ENCODE measurements around the gene SLC2A8. TPM values are rescaled to one million over a fixed set of nuclear protein-coding genes. Genes with fewer than 3 reads are reported as not detected.

Gene SLC2A8
- total RNA-seq, 1 experiment from 2014 or later = 16.8 TPM

GRCh38 chr9:127356906-127357305 lies 40.1 kb upstream of the SLC2A8 start:
- Histone ChIP-seq H3K9me3 (ENCODE audit: control insufficient read depth in 1 of 2, insufficient read depth in 1 of 2, low read depth in 1 of 2, low read length in 2 of 2) (no peaks in the 10 kb centered on the region), H3K9ac (ENCODE audit: low read length) (no peak overlapping the region), H3K27ac (ENCODE audit: low read depth, low read length) (no peak overlapping the region), H3K27me3 (ENCODE audit: insufficient read depth, low read length) (no peaks in the 10 kb centered on the region), H3K4me1 (ENCODE audit: control insufficient read depth in 1 of 2, insufficient read depth in 2 of 2, low read length in 2 of 2) (no peaks in the 10 kb centered on the region), H2AFZ (ENCODE audit: low read depth, low read length, poor library complexity, severe bottlenecking) (no peak overlapping the region), H3K4me3 (replicated peaks in 1 of 2; ENCODE audit: low read depth in 1 of 2, low read length in 2 of 2) (no peak overlapping the region), H3K36me3 (ENCODE audit: control insufficient read depth in 1 of 2, insufficient read depth in 2 of 2, low read length in 2 of 2) (no peaks in the 10 kb centered on the region), H4K20me1 (ENCODE audit: insufficient read depth) (no peaks in the 10 kb centered on the region), H3K4me2 (ENCODE audit: low read length) (no peak overlapping the region), H3K79me2 (ENCODE audit: insufficient read depth, low read length) (no peaks in the 10 kb centered on the region), H3K9me2 (ENCODE audit: insufficient read depth) (no peaks in the 10 kb centered on the region)
- TF ChIP-seq SIN3A (IDR thresholded peaks at IDR 0.05; ENCODE audit: low read depth) = no peak
- no peak for TF ChIP-seq YY1 (IDR thresholded peaks at IDR 0.05; ENCODE audit: extremely low read depth, insufficient replicate concordance, low read depth, low read length)
- no peak for TF ChIP-seq REST (IDR thresholded peaks at IDR 0.05; ENCODE audit: low read depth)
- TF ChIP-seq SP1 (IDR thresholded peaks at IDR 0.05; ENCODE audit: low read depth) = no peak
- no peak for TF ChIP-seq ATF3 (IDR thresholded peaks at IDR 0.05)
- no peak for TF ChIP-seq ZNF274 (IDR thresholded peaks at IDR 0.05; ENCODE audit: low read depth, low read length)
- no peak for TF ChIP-seq EGR1 (IDR thresholded peaks at IDR 0.05; ENCODE audit: low read depth)
- no peak for TF ChIP-seq ZFX (IDR thresholded peaks at IDR 0.05)
- TF ChIP-seq CBX3 (IDR thresholded peaks at IDR 0.05; ENCODE audit: low read depth) = no peak
- TF ChIP-seq FOSL1 (IDR thresholded peaks at IDR 0.05; ENCODE audit: low read depth) = no peak
- no peak for TF ChIP-seq POLR2A (IDR thresholded peaks at IDR 0.05; ENCODE audit: borderline replicate concordance, extremely low read depth, insufficient read depth, insufficient read length)
- TF ChIP-seq CEBPB (IDR thresholded peaks at IDR 0.05; ENCODE audit: low read depth) = no peak
- TF ChIP-seq EZH2phosphoT487 (IDR thresholded peaks at IDR 0.05; ENCODE audit: borderline replicate concordance) = no peak
- no peak for TF ChIP-seq JUND (IDR thresholded peaks at IDR 0.05)
- TF ChIP-seq RAD21 (IDR thresholded peaks at IDR 0.05; ENCODE audit: low read depth) = no peak
- ChIA-PET RAD21 (ENCODE audit: low non-redundant PET in 1 of 2, low total read pairs in 2 of 2, uncharacterized antibody in 2 of 2, unreplicated experiment in 2 of 2) (no interaction called here), CTCF (no interaction called here), POLR2A (no interaction called here)
- intact Hi-C loops (cut with micrococcal nuclease) = no loop called here
- BruUV-seq (replicated peaks) = no TSS peak
- DNase-seq (ENCODE audit: low read depth, low spot score) = no peak
- ATAC-seq = no peak
